Measurements from ENCODE around the gene RBM26.
"Not testable (repeated sequence)": the region's sequence is repeated elsewhere in the genome, so short reads cannot be mapped to it uniquely, and the experiment has no call there.

RBM26 gene

DNA sequence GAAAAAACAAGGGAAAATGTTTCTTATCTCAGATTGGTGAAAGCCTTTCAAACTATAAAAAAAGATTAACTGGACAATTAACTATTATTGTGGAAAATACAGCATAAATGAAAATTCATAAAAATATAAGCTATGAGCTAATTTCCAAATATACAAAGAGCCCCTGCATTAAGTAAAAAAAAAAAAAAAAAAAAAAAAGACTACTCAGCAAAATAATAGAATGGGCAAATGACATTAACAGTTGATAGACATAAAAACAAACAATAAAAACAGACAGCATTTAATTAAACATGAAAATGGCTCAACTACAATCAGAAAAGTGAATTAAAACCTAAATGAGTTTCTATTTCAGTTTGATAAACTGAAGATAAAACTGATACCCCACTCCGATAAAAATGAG is 77.5 kb downstream of the RBM26 start:
- no peak for DNase-seq

- no peak for DNase-seq
Observed at GRCh38 chr13:79320433-79320832, 85.6 kb downstream of the RBM26 start.

DNA sequence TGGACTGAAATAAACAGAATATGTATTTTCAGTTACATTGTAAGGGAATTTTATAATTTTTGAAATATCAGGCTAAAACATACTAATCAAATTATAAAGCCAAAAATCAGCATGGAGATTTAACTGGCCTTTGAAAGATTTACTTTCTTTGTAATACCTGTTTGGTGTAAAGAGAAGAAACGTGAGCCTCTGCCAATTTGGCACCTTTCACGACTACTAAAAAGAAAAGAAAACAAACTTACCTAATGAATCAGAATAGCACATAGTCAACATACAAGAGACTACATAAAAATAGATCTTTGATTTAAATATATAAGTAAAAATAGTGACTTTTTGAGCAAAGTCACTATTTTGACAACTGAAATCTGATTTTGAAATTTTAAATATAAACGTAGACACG is 87.4 kb downstream of the RBM26 start:
- DNase-seq: no peak

DNA sequence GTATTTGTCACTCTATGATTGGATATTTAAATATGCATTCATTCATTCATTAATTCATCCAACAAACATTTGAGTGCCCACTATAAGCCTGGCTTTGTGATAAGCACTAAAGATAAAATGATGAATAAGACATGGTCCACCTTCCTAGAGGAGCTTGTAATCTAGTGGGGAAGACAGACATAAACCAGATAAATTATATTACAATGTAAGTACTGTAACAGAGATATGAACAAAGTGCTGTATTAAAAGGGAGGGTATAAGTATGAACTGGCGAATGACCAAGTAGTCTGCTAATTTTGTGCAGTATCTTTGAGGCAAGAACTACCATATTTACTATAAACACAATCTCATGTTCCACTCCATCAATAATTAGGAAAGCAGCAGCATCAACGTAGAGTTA is 88.2 kb downstream of the RBM26 start:
- no peak for DNase-seq

- no peak for DNase-seq
Observed at GRCh38 chr13:79314652-79315051, 91.4 kb downstream of the RBM26 start.

GRCh38 chr13:79312340-79312855 is 93.7 kb downstream of the RBM26 start:
- DNase-seq: no peak

GRCh38 chr13:79311386-79311785 is 94.7 kb downstream of the RBM26 start:
- DNase-seq: no peak

- DNase-seq: no peak
Observed at GRCh38 chr13:79309690-79310089, 96.4 kb downstream of the RBM26 start.

DNA sequence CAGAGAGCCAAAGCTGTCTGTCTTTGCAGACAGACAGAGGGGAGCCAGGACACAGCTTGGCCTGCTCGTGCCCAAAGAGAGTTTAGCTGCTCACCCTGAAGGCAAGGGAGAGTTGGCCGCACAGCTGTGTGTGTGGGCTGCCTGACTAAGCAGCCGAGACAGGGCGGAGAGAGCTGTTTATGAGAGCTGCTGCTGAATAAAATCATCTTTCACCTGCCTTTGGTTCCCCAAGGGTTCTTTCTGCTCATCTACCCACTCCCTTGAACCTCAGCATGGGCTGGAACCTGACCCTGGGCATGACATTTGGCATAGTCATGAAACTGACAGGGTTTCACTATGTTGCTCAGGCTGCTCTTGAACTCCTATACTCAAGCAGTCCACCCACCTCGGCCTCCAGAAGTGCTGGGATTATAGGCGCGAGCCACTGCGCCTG is 98.2 kb downstream of the RBM26 start:
- peak; percentile 21 for DNase-seq

DNA sequence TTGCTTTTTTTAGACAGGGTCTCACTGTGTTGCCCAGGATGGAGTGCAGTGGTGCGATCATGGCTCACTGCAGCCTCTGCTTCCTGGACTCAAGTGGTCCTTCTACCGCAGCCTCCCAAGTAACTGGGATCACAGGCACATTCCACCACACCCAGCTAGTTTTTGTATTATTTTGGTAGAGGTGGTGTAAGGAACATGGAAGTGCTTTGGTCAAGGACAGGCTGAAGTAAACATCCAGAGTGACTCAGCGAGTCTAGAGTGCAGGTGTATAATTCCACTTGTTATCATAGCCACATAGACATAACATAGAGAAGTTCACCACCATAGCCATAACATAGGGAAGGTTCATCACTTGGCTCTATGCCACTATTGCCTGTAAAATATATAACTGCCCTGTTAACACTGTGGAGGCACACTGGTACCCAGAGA is 98.6 kb downstream of the RBM26 start:
- DNase-seq: peak; percentile 50

DNA sequence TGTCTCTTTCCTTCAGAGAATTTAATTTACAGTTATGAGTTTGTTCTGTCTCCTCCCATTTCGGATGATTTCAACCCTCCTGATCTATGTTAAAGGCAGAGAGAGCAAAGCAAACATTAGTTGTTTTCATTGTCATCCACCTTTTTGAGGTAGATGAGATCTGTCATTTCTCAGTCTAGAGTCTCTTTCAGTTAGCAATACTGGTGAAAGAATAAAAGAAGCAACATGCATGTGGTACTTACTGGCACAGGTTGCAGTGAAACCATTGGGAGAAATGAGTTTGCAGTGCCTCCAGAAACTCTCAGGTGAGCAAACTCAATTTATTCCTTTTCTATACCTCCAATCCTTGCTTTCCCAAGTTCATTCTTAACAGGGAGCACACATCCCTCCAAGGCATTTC is 99.4 kb downstream of the RBM26 start:
- peak; percentile 3 for DNase-seq

DNA sequence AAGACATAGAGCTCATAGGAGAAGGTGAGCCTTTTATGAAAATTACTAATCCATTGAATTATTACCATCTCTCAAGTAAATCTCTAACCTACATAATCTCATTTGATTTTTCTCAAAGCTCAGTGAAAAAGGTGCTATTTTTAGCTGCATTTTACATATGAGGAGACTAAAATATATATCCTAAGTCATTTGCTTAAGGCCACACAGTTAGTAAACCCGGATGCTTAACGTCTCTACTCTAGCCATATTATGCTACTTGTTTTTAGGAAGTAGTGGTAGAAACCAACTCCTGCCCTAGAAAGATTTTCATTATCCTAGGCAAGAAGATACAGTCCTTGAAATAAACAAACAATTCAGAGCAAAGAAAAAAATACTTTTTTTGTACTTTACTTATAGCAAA is 108.9 kb downstream of the RBM26 start:
- no peak for DNase-seq

DNA sequence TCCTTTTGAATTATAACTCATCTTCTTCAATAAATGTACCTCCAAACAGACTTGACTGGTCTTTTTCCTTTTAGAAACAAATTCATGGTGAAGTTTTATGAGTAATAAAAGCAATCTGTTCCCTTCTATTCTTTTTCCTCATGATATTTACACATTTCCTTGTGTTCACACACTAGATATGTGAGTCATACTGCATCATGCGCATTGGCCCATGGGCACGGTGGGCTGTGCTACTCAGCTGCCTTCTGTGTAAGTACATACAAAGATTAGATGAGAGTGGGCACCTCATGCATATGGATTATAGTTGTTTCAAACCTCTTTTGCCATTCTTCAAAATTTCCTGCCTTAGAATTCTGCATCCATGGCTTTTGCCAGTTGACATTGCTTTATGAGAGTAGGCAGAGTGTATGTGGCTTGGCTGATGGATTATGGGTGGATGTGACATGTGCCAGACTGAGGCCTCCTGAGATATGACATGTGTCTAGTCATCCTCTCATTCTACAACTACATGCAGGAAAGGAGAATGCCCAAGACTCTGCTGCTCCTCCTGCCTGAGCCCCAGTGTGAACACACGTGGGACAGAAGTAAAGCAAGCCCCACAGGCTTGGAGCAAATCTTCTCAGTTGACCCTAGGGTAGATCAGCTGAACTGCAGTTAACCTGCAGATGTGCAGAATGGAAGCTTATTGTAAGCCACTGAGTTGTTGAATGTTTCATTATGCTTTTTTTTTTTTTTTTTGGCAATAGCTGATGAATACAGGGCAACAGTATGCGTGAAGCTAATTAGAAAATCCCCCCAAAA is 109.9 kb downstream of the RBM26 start:
- peak; percentile 57 for DNase-seq

DNA sequence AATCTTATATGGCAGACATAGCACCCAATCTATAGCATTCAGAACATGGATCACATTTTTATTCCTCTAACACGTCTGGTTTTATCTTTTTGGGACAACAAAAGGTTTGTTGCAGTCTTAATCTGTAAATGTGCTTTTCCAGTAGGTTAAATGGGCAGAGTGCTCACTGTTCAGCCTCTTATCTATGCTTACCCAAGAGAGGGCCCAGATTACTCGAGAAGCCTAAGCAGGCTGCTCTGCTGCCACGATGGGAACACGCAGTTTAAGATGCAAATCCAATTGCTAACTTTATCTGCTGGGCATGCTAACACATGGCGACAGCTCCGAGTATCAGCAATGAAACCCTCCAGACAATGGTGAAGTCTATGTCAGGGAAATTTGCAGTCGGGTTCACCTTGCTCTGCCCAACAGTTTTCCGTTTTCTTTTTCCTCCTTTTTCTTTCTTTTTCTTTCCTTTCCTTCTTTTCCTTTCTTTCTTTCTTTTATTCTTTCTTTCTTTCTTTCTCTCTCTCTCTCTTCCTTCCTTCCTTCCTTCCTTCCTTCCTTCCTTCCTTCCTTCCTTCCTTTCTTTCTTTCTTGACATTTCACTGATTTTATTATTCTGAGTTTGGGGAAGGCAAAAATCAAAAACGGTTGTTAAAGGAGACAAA is 115.3 kb downstream of the RBM26 start:
- DNase-seq: no peak

- DNase-seq: no peak
Observed at GRCh38 chr13:79289571-79289970, 116.5 kb downstream of the RBM26 start.

- no peak for DNase-seq
Observed at GRCh38 chr13:79287939-79288795, 117.9 kb downstream of the RBM26 start.

- no peak for DNase-seq
Observed at GRCh38 chr13:79285159-79285558, 120.9 kb downstream of the RBM26 start.

GRCh38 chr13:79283742-79284141 is 122.3 kb downstream of the RBM26 start:
- no peak for DNase-seq

DNA sequence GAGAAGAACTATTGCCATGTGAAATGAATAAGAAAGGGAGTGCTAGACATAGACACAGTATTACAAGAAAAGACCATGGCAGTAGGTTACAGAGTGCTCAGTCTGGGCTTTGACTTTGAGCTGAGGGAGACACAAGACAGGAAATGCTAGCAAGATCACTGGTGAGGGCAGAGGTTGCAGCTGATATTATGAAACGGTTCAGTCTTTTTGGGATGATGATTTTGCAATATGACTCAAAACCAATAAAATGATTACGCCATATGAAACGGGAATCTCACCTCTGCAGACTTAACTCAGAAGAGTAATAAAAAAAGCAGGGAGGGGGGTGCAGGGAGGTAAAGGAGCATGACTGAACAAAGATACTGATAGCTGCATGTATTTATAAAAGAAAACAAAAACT is 123.1 kb downstream of the RBM26 start:
- DNase-seq: no peak

- no peak for DNase-seq
Observed at GRCh38 chr13:79282508-79282907, 123.5 kb downstream of the RBM26 start.

DNA sequence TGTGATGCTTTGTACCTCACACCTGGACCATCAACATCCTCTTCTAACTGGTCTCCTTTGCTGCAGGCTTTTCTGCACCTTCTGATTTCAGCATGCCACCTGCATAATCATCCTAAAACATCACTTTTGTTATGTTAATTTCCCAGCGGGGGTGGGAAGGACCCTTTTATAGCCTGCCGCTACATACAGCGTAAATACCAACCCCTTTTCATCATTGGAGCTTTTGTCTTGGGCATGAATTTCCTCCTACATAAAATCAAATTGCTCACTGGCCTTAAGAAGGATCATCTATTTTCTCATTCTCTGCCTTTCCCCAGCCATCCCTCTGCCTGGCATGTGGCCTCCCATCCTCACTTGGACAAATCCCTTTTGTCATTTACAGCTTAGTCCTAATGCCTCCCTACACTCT is 124.7 kb downstream of the RBM26 start:
- DNase-seq: no peak

DNA sequence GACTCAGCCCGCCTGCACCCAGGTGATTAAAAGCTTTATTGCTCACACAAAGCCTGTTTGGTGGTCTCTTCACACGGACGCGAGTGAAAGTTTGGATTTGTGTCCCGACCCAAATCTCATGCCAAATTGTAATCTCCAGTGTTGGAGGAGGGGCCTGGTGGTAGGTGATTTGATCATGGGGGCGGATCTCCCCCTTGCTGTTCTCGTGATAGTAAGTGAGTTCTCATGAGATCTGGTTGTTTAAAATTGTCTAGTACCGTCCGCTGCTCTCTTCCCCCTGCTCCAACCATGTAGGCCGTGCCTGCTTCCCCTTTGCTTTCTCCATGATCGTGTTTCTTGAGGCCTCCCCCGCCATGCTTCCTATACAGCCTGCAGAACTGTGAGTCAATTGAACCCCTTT is 126.3 kb downstream of the RBM26 start:
- not testable (repeated sequence) for DNase-seq

- peak; percentile 11 for DNase-seq
Observed at GRCh38 chr13:79273045-79273444, 133.0 kb downstream of the RBM26 start.

All from DMS53 (cell line).